ENCODE measurements around the gene RBM14. TPM values are rescaled to one million over a fixed set of nuclear protein-coding genes. Genes with fewer than 3 reads are reported as not detected.

Gene RBM14
- total and polyA plus RNA-seq, 2 donors (not counting 3 experiments of a cell fraction or from before 2014, with no cell fraction given) = 44.0 to 104 TPM

DNA sequence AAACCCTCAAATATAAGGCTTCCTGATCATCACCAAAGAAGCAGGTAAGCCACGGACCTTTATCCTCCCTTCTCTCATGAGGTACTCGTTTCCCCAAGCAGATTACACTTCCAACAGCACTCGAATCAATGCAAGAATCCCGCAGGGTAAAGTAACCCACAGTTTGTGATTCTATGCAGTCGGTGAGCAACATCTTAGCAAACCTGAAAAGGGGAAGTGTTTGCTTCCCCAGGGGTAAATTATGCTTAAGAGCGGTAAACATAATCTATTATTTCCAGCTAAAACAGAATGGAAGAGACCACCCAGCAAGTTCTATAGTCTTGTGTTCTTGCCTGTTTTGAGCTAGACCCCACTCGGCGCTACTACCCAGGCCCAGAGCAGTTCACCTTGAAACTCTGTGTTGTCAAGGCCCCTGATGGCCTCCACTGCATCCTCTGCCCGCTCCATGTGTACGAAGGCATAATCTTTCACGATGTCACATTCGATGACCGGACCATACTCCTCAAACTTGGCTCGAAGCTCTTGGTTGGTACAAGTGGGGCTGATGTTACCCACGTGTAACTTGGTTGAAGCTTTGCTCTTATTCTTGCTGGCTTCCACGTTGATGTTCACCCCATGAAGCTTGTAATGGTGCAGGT is 60.0 kb downstream of the RBM14 start:
- H3K27ac ChIP-seq (ENCODE audit: insufficient read depth, low read depth, low read length) = no peak overlapping the region
- H2AFZ ChIP-seq (ENCODE audit: low read depth, low read length) = no peak overlapping the region
- H3K9me3 ChIP-seq (replicated peaks; ENCODE audit: control insufficient read depth, insufficient read depth, low read length) = no peaks in the 10 kb centered on the region
- H3K9ac ChIP-seq (replicated peaks; ENCODE audit: extremely low read depth, insufficient read depth, low read length) = no peak overlapping the region
- H3K9me1 ChIP-seq (replicated peaks; ENCODE audit: control insufficient read depth, extremely low read depth, insufficient read depth, low read length) = no peaks in the 10 kb centered on the region
- H3K4me2 ChIP-seq (ENCODE audit: insufficient read depth, low read length) = peak overlapping the region; percentile 95
- no peaks in the 10 kb centered on the region for H4K20me1 ChIP-seq (replicated peaks; ENCODE audit: control insufficient read depth, extremely low read depth, insufficient read depth, low read length)
- DNase-seq (ENCODE audit: low read depth, low spot score) (no peak), FAIRE-seq (no peak)
- BruUV-seq (replicated peaks) = no TSS peak
- intact Hi-C loops (cut with micrococcal nuclease) = loop anchor here (5.0 kb wide), 2 partner anchors 84 to 156 kb away; partner anchors contain the start of genes CCDC87 and CCS
- no peaks in the 10 kb centered on the region for H3K27me3 ChIP-seq (ENCODE audit: control insufficient read depth in 2 of 2, insufficient read depth in 2 of 2, low read length in 2 of 2)
- POLR2A ChIA-PET = interaction anchor here (0.6 to 2.4 kb wide), 2 partner anchors 38 to 213 kb away, joined by 3 to 27 read pairs; partner anchors contain the start of gene RBM4
- CTCF ChIA-PET = interaction anchor here (2.4 to 3.3 kb wide), 4 partner anchors 38 to 268 kb away, joined by 15 to 43 read pairs (median 24); partner anchors contain the start of gene RBM4
- dilution Hi-C loops (cut with MboI; ENCODE audit: extremely low pct_ligation_motif_present, low sequenced_read_pairs) = no loop called here
- peaks cover 2 to 3% of the 10 kb centered on the region in 2 experiments for H3K36me3 ChIP-seq (ENCODE audit: control insufficient read depth in 2 of 2, extremely low read depth in 1 of 2, insufficient read depth in 2 of 2, low read length in 2 of 2)
- H3K4me1 ChIP-seq (ENCODE audit: control insufficient read depth, extremely low read depth, insufficient read depth, low read length) = peaks cover 17% of the 10 kb centered on the region
- no peak for TF ChIP-seq MAX (IDR thresholded peaks at IDR 0.05; ENCODE audit: insufficient read depth, insufficient read length)
- no peak for TF ChIP-seq FOS (IDR thresholded peaks at IDR 0.05; ENCODE audit: borderline replicate concordance, insufficient read depth, low read length)
- no peak for TF ChIP-seq EZH2 (IDR thresholded peaks at IDR 0.05; ENCODE audit: borderline replicate concordance, low read depth, low read length, severe bottlenecking)
- no peak for TF ChIP-seq CTCF (IDR thresholded peaks at IDR 0.05; ENCODE audit: extremely low read depth in 1 of 2, insufficient read depth in 1 of 2, low read depth in 1 of 2, low read length in 2 of 2)
- no peak for TF ChIP-seq JUN (IDR thresholded peaks at IDR 0.05; ENCODE audit: borderline replicate concordance, insufficient read depth, insufficient read length, low read depth)
- no peak for TF ChIP-seq GATA2 (IDR thresholded peaks at IDR 0.05; ENCODE audit: insufficient read depth, insufficient read length, low read depth, low read length)
- no peak for TF ChIP-seq POLR2A (IDR thresholded peaks at IDR 0.05; ENCODE audit: low read depth, low read length)
- no peak for TF ChIP-seq POLR2AphosphoS5 (IDR thresholded peaks at IDR 0.05; ENCODE audit: insufficient read depth, low read depth, low read length)
- no peak for TF ChIP-seq MYC (IDR thresholded peaks at IDR 0.05; ENCODE audit: low read depth, low read length)
- H3K4me3 ChIP-seq (replicated peaks in 1 of 3; ENCODE audit: insufficient read depth in 1 of 3, low read depth in 1 of 3, low read length in 3 of 3) = peak overlapping the region in 1 of 3 experiments; percentile 86
- peaks cover 25% of the 10 kb centered on the region for H3K79me2 ChIP-seq (ENCODE audit: control insufficient read depth, insufficient read depth, low read length)

Small RNAs within 50 kb of the gene (small RNA-seq; reads per million reads assigned to genes)
- gene RNU4-39P (ENCODE audit: insufficient read depth, insufficient read length, low read depth, low replicate concordance) = not detected

Other genes starting within 250 kb of the RBM14 start
- 4.8 and 5.2 TPM in 2 replicates for gene SLC29A2, start 244.9 kb upstream of the RBM14 start, total RNA-seq
- 2.4 TPM in 2 replicates for gene SLC29A2, start 244.9 kb upstream of the RBM14 start, polyA plus RNA-seq
- gene NPAS4, start 195.6 kb upstream of the RBM14 start, total RNA-seq = not detected in 2 replicates
- gene NPAS4, start 195.6 kb upstream of the RBM14 start, polyA plus RNA-seq = not detected in 2 replicates
- gene MRPL11, start 177.8 kb upstream of the RBM14 start, total RNA-seq = 69.1 and 72.1 TPM in 2 replicates
- gene MRPL11, start 177.8 kb upstream of the RBM14 start, polyA plus RNA-seq = 52.2 and 54.9 TPM in 2 replicates
- gene PELI3, start 149.7 kb upstream of the RBM14 start, total RNA-seq = 2.9 and 5.5 TPM in 2 replicates
- 2.8 and 3.0 TPM in 2 replicates for gene PELI3, start 149.7 kb upstream of the RBM14 start, polyA plus RNA-seq
- 46.4 and 56.0 TPM in 2 replicates for gene DPP3, start 136.2 kb upstream of the RBM14 start, total RNA-seq
- 50.4 and 55.8 TPM in 2 replicates for gene DPP3, start 136.2 kb upstream of the RBM14 start, polyA plus RNA-seq
- gene BBS1, start 106.0 kb upstream of the RBM14 start, total RNA-seq = 29.5 and 32.9 TPM in 2 replicates
- 27.7 and 29.2 TPM in 2 replicates for gene BBS1, start 106.0 kb upstream of the RBM14 start, polyA plus RNA-seq
- 18.3 and 20.1 TPM in 2 replicates for gene ZDHHC24, start 70.6 kb upstream of the RBM14 start, total RNA-seq
- 21.1 and 27.6 TPM in 2 replicates for gene ZDHHC24, start 70.6 kb upstream of the RBM14 start, polyA plus RNA-seq
- 0.18 TPM in 1 of 2 replicates, not detected in the other for gene ACTN3, start 69.7 kb upstream of the RBM14 start, total RNA-seq
- 0.10 and 0.17 TPM in 2 replicates for gene ACTN3, start 69.7 kb upstream of the RBM14 start, polyA plus RNA-seq
- 11.0 and 14.4 TPM in 2 replicates for gene CTSF, start 48.0 kb upstream of the RBM14 start, total RNA-seq
- gene CTSF, start 48.0 kb upstream of the RBM14 start, polyA plus RNA-seq = 27.7 and 30.7 TPM in 2 replicates
- 0.22 and 0.28 TPM in 2 replicates for gene CCDC87, start 23.6 kb upstream of the RBM14 start, total RNA-seq
- 0.06 and 0.08 TPM in 2 replicates for gene CCDC87, start 23.6 kb upstream of the RBM14 start, polyA plus RNA-seq
- 37.2 and 38.7 TPM in 2 replicates for gene CCS, start 23.4 kb upstream of the RBM14 start, total RNA-seq
- 39.0 and 41.6 TPM in 2 replicates for gene CCS, start 23.4 kb upstream of the RBM14 start, polyA plus RNA-seq
- 148 and 153 TPM in 2 replicates for gene RBM4, start 22.1 kb downstream of the RBM14 start, total RNA-seq
- 345 and 361 TPM in 2 replicates for gene RBM4, start 22.1 kb downstream of the RBM14 start, polyA plus RNA-seq
- 19.4 and 22.2 TPM in 2 replicates for gene RBM4B, start 61.3 kb downstream of the RBM14 start, total RNA-seq
- gene RBM4B, start 61.3 kb downstream of the RBM14 start, polyA plus RNA-seq = 25.4 and 31.2 TPM in 2 replicates
- gene SPTBN2, start 112.6 kb downstream of the RBM14 start, total RNA-seq = 18.7 and 19.8 TPM in 2 replicates
- gene SPTBN2, start 112.6 kb downstream of the RBM14 start, polyA plus RNA-seq = 3.8 and 3.9 TPM in 2 replicates
- gene RCE1, start 226.8 kb downstream of the RBM14 start, total RNA-seq = 26.9 and 27.8 TPM in 2 replicates
- 47.4 and 75.0 TPM in 2 replicates for gene RCE1, start 226.8 kb downstream of the RBM14 start, polyA plus RNA-seq
- 36.7 and 37.4 TPM in 2 replicates for gene LRFN4, start 240.4 kb downstream of the RBM14 start, total RNA-seq
- gene LRFN4, start 240.4 kb downstream of the RBM14 start, polyA plus RNA-seq = 22.3 and 38.3 TPM in 2 replicates